HG03432 (cell line): ENCODE data around the gene CCL1.

Experiments used
- ATAC-seq: cut with Tn5 transposase; IDR thresholded peaks from one replicate; pipeline ENCODE4 v1.9.1; 2021; ENCODE audit warnings: mild to moderate bottlenecking, moderate library complexity; ENCODE audit not compliant: unreplicated experiment

CCL1 gene

GRCh38 chr17:34384271-34384670, 21.2 kb upstream of the CCL1 start:
- no peak for ATAC-seq

GRCh38 chr17:34383216-34383615, 20.2 kb upstream of the CCL1 start:
- ATAC-seq: no peak

GRCh38 chr17:34382621-34383124, 19.6 kb upstream of the CCL1 start:
- ATAC-seq: peak; percentile 43

- no peak for ATAC-seq
Observed at GRCh38 chr17:34379868-34380267, 16.8 kb upstream of the CCL1 start.

GRCh38 chr17:34378664-34379101, 15.7 kb upstream of the CCL1 start:
- peak; percentile 75 for ATAC-seq

- no peak for ATAC-seq
Observed at GRCh38 chr17:34377078-34377823, 14.2 kb upstream of the CCL1 start.

- ATAC-seq: no peak
Observed at GRCh38 chr17:34375426-34375997, 12.5 kb upstream of the CCL1 start.

- ATAC-seq: no peak
Observed at GRCh38 chr17:34374457-34374856, 11.4 kb upstream of the CCL1 start.

- no peak for ATAC-seq
Observed at GRCh38 chr17:34371405-34372100, 8.5 kb upstream of the CCL1 start.

GRCh38 chr17:34370997-34371395, 8.0 kb upstream of the CCL1 start:
- no peak for ATAC-seq

- ATAC-seq: no peak
Observed at GRCh38 chr17:34370376-34370996, 7.5 kb upstream of the CCL1 start.

GRCh38 chr17:34369571-34369970, 6.5 kb upstream of the CCL1 start:
- ATAC-seq: no peak

- no peak for ATAC-seq
Observed at GRCh38 chr17:34368946-34369500, 6.0 kb upstream of the CCL1 start.

- ATAC-seq: no peak
Observed at GRCh38 chr17:34368196-34368945, 5.3 kb upstream of the CCL1 start.

GRCh38 chr17:34367486-34368195, 4.6 kb upstream of the CCL1 start:
- ATAC-seq: no peak

GRCh38 chr17:34366529-34367107, 3.6 kb upstream of the CCL1 start:
- no peak for ATAC-seq

GRCh38 chr17:34366010-34366409, 3.0 kb upstream of the CCL1 start:
- ATAC-seq: no peak

GRCh38 chr17:34365340-34365739, 2.3 kb upstream of the CCL1 start:
- ATAC-seq: no peak

GRCh38 chr17:34364751-34365150, 1.7 kb upstream of the CCL1 start:
- no peak for ATAC-seq
